Measurements from ENCODE around the gene UNC13B. TPM values are rescaled to one million over a fixed set of nuclear protein-coding genes. Genes with fewer than 3 reads are reported as not detected.
"Not testable (repeated sequence)": the region's sequence is repeated elsewhere in the genome, so short reads cannot be mapped to it uniquely, and the experiment has no call there.

Gene UNC13B
- total RNA-seq, 2 donors from 2014 or later: 20.2 to 29.3 TPM

- Histone ChIP-seq H3K4me3 (no peak overlapping the region), H3K27me3 (no peaks in the 10 kb centered on the region), H3K9me3 (no peaks in the 10 kb centered on the region), H3K27ac (no peak overlapping the region), H3K4me1 (no peaks in the 10 kb centered on the region), H3K36me3 (replicated peaks in 1 of 2; ENCODE audit: insufficient read depth in 1 of 2, low read depth in 2 of 2) (no peaks in the 10 kb centered on the region)
- no peak for DNase-seq
- no peak for TF ChIP-seq CTCF (IDR thresholded peaks at IDR 0.05)
- TF ChIP-seq POLR2A (IDR thresholded peaks at IDR 0.05): no peak
- intact Hi-C loops (cut with DNase I): no loop called here
- no peak for ATAC-seq
Observed at GRCh38 chr9:35156781-35157180, 5.0 kb upstream of the UNC13B start.

DNA sequence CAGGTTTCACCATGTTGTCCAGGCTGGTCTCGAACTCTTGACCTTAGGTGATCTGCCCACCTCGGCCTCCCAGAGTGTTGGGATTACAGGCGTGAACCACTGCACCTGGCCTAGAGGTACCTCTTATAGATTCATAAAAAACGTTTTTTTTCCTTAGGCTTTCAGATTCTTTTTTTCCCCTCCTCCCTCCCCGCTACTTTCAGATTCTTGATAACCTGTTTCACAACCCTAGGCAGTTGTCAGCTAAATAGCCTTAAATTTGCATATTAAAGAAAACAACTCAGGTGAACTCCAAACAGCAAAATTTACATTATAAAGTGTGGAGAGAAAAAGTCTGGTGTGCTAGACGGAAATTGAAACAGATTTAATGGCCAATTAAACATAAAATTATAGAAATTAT is 4.0 kb upstream of the UNC13B start:
- ATAC-seq; H3K4me1 ChIP-seq; DNase-seq; H3K36me3 ChIP-seq (replicated peaks in 1 of 2; ENCODE audit: insufficient read depth in 1 of 2, low read depth in 2 of 2); intact Hi-C loops (cut with DNase I); H3K9me3 ChIP-seq; H3K27ac ChIP-seq; H3K27me3 ChIP-seq; H3K4me3 ChIP-seq: not testable (repeated sequence)
- 62 to 69% methylated on average over 6 of the region's 6 CpGs for WGBS, 2 donors

- H3K4me3 ChIP-seq: no peak overlapping the region
- H3K9me3 ChIP-seq: no peaks in the 10 kb centered on the region
- peaks cover 9% of the 10 kb centered on the region for H3K4me1 ChIP-seq
- no peak for TF ChIP-seq POLR2A (IDR thresholded peaks at IDR 0.05)
- no peak for TF ChIP-seq CTCF (IDR thresholded peaks at IDR 0.05)
- 86 to 89% methylated on average over 10 of the region's 10 CpGs for WGBS, 2 donors
- intact Hi-C loops (cut with DNase I): no loop called here
- no peak overlapping the region for H3K27ac ChIP-seq
- H3K27me3 ChIP-seq: no peaks in the 10 kb centered on the region
- no peaks in the 10 kb centered on the region for H3K36me3 ChIP-seq (replicated peaks in 1 of 2; ENCODE audit: insufficient read depth in 1 of 2, low read depth in 2 of 2)
- DNase-seq (no peak), ATAC-seq (no peak)
Observed at GRCh38 chr9:35158501-35159280, 3.1 kb upstream of the UNC13B start.

GRCh38 chr9:35162605-35163315 is 951 bp downstream of the UNC13B start:
- no peaks in the 10 kb centered on the region for H3K9me3 ChIP-seq
- intact Hi-C loops (cut with DNase I): no loop called here
- peak overlapping the region; percentile 91 to 98 (median 94) for H3K27ac ChIP-seq
- H3K4me3 ChIP-seq: peak overlapping the region; percentile 54 to 80
- no peak for DNase-seq
- ATAC-seq: no peak
- no peaks in the 10 kb centered on the region for H3K27me3 ChIP-seq
- peaks cover 23% of the 10 kb centered on the region for H3K4me1 ChIP-seq
- WGBS, 2 donors: 4 to 8% methylated on average over 11 of the region's 11 CpGs
- no peaks in the 10 kb centered on the region for H3K36me3 ChIP-seq (replicated peaks in 1 of 2; ENCODE audit: insufficient read depth in 1 of 2, low read depth in 2 of 2)
- no peak for TF ChIP-seq POLR2A (IDR thresholded peaks at IDR 0.05)
- no peak for TF ChIP-seq CTCF (IDR thresholded peaks at IDR 0.05)

DNA sequence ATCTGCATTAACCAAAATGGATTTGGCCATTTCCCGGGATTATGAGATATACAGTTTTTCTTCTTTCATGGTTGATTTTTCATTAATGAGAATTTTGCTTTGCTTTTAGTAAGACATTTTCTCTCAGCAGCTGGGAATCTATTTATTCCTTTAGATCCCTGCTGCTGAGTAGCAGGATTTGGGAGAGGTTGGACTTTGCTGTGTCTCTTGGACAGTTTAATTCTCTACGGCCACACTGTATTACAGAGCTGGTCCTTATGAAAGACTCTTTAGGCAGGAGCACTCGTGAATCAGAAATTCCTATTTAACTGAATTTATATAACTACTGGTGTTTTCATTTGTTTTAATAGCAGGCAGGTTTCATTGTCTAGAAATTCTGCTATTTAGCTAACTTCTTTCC is 1.6 kb downstream of the UNC13B start:
- Histone ChIP-seq H3K4me1 (peaks cover 23% of the 10 kb centered on the region), H3K9me3 (no peaks in the 10 kb centered on the region), H3K27me3 (no peaks in the 10 kb centered on the region), H3K4me3 (no peak overlapping the region), H3K36me3 (replicated peaks in 1 of 2; ENCODE audit: insufficient read depth in 1 of 2, low read depth in 2 of 2) (no peaks in the 10 kb centered on the region), H3K27ac (peak overlapping the region in 3 of 4 donors; percentile 91 to 98 (median 94))
- ATAC-seq (no peak), DNase-seq (no peak)
- 24 to 31% methylated on average over 3 of the region's 3 CpGs for WGBS, 2 donors
- intact Hi-C loops (cut with DNase I): no loop called here
- TF ChIP-seq POLR2A (IDR thresholded peaks at IDR 0.05) (no peak), CTCF (IDR thresholded peaks at IDR 0.05) (no peak)

Measured in body of pancreas (tissue), 4 donors.